SK-MEL-5 (cell line): ENCODE data around the gene KNSTRN. TPM values are rescaled to one million over a fixed set of nuclear protein-coding genes. Genes with fewer than 3 reads are reported as not detected.

ENCODE experiments used
- DNase-seq: peaks from one replicate; pipeline ENCODE4 v3.0.0-alpha.2; 2016; ENCODE audit warnings: low read depth, low spot score
- in situ Hi-C: cut with HindIII; loops from 2 replicates; pipeline ENCODE4 v1.10.0; 2016; ENCODE audit warnings: low sequenced_read_pairs, high pct_unique_total_duplicates, low pct_unique_long_range_greater_than_20kb
- total RNA-seq: library from RNA; depleted of rRNA; stranded (reverse); fragments of >200 nt; shearing (Covaris generic); gene quantifications from 2 replicates; pipeline ENCODE4 v1.2.3, GENCODE V29; 2014

KNSTRN gene
- total RNA-seq, 1 experiment from 2014 or later, result 41.8 TPM

- in situ Hi-C loops, result no loop called here
- no peak for DNase-seq
Observed at GRCh38 chr15:40344217-40344616, 38.3 kb upstream of the KNSTRN start.

- in situ Hi-C loops, result no loop called here
- DNase-seq, result peak; percentile 67
Observed at GRCh38 chr15:40344631-40345120, 37.8 kb upstream of the KNSTRN start.

DNA sequence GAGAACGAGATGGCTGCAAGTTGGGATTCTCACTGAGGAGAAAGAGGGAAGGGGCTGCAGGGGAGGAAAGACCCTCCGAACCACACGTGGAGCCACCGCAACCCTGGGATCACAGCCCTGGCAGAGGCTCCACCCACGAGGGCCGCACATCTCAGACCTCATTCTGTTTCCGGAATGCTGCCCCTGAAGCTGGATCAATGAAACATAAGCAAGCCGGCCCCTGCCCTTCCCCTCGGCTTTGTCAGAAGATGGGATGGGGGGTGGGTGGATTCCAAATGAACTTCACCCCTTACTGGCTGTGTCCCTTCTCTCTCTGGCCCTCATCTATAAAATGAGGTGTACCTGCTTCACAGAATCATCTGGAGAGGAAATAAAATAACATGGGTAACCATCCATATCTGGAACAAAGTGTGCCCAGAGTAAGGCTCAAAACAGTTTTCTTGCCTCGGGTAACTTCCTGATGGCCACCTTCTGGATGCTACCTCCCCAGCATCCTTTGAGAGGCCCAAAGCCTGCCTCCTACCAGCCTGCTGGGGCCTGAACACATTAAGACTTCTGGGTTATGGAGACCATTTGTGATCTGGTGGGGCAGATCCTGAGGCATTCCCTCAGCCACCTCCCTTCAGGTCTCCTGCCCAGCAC, 37.2 kb upstream of the KNSTRN start:
- in situ Hi-C loops, result no loop called here
- DNase-seq, result no peak

- in situ Hi-C loops, result no loop called here
- no peak for DNase-seq
Observed at GRCh38 chr15:40345867-40346578, 36.5 kb upstream of the KNSTRN start.

DNA sequence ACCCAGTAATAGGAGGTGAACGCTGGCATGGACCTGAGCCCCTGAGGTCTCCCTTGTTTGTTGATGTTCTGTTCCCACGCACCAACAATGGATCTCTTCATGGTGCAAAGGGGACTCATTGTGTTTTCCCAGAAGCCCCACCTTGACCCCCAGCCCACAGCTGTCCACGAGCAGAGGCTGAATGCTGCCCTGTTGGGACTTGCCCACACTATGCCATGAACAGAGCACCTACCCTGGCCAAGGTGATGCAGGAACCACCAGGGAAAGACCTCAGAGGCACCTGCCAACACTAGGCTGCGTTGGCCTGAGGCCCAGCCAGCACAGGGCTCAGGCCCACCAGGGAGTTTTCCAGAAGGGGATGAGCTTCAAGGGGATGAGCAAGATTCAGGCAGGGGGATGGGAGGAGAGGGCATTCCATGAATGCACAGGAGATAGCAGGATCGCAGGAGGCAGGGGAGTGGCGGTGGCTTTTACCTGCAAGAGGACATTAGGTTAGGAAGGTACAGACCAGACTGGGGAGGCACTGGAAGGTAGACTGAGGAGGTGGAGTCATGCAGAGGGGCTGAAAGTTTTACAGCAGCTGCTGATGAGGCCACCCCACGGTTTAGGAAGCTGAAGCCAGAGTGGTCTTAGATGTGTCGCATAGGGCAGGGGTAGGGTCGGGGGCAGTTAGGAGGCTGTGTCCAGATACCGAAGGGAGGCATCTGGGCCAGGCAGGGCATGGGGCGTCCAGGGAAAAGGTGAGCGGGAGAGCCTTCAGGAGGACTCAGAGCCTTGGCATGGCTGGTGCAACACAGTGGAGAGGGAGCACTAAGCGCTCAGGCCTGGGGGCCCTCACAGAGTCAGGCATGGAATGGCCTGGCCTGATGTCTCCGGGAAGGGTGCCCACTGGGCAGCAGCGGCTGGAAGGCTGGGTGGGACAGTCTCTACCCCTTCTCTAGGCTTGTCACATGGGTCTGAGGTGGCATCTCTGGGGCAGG, 35.7 kb upstream of the KNSTRN start:
- in situ Hi-C loops, result no loop called here
- no peak for DNase-seq

GRCh38 chr15:40347559-40348473, 34.7 kb upstream of the KNSTRN start:
- in situ Hi-C loops, result no loop called here
- DNase-seq, result no peak

GRCh38 chr15:40348474-40348870, 34.0 kb upstream of the KNSTRN start:
- in situ Hi-C loops, result no loop called here

GRCh38 chr15:40349163-40349562, 33.4 kb upstream of the KNSTRN start:
- in situ Hi-C loops, result no loop called here
- DNase-seq, result no peak

More at GRCh38 chr15:40348474-40348870, 34.0 kb upstream of the KNSTRN start:
- no peak for DNase-seq

DNA sequence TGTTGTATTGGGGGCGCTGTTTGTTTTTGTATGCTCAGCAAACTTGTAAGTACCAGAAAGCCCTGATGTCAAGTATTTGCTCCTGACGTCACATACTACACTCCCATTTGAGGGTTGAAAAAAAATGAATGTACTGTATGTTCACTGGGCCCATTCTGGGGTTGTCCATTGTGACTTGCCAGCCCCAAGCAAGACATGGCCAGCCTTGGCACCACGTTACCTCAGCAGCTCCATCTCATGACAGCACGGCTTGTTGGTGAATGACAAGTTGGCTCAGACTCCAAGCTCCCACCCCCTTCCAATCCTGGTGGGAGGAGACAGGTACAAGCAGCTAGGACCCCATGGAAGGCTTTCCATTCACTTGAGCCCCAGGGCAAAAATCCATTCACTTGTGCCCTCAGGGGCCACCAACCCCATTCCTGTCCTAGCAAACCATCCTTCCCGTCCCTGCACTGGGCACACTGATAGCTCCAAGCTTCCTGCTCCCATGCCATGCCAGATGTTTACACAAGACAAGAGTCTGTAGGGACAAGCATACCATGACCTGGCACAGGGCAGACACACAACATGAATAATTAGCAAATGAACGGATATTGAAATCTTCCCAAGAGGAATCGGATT, 30.1 kb upstream of the KNSTRN start:
- in situ Hi-C loops, result no loop called here
- no peak for DNase-seq

- in situ Hi-C loops, result no loop called here
- DNase-seq, result no peak
Observed at GRCh38 chr15:40353697-40354096, 28.8 kb upstream of the KNSTRN start.

DNA sequence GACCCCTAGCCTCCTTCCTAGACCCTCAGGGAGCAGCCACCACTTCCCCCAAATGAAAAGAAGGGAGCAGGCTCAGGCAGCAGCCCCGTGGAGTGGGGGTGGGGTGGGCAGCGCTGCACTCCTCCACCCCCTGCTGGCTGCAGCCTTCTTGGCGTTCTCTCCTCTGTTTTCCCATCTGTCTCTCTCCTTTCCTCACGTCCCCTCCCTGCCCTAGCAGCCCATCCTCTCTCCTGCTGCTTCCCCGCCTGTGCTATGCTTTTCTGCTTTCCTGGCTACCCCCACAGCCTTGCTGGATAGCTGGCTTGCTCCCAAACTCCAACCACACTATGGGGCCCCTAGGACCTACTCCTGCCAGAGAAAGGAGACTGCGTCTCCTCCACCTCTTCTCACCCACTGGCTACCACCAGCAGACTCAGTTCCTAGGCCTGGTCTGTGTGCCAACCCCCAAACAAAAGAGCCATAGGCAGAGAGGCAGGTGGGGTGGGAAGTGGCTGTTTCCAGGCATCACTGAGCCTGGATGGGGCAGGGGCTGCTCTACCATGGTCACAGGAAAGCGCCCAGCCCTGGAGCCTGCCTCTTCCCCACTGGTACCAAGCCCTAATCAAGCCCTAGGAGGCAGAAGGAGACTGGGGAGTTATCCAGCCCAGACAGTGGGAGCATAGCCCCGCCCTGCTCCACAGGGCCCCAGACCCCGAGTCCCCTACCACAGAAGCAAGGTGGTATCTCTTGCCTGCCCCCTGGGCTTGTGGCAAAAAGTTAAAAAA, 27.9 kb upstream of the KNSTRN start:
- peak; percentile 51 for DNase-seq
- in situ Hi-C loops, result no loop called here

DNA sequence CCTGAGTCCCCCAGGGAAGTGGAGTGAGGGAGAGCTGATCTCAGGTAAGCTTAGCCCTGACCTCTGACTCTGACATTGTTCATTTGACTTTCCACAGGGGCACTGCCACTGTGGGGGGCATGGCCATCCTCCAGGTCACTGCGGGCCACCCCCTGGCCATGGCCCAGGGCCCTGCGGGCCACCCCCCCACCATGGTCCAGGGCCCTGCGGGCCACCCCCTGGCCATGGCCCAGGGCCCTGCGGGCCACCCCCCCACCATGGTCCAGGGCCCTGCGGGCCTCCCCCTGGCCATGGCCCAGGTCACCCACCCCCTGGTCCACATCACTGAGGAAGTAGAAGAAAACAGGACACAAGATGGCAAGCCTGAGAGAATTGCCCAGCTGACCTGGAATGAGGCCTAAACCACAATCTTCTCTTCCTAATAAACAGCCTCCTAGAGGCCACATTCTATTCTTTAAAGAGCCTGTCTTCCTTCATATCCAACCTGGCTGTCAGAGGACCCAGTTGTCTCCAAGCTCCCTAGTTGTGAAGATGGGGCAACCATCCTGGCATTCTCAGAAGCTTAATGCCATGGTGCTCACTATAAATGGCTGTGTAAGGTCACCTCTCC, 26.4 kb upstream of the KNSTRN start:
- in situ Hi-C loops, result no loop called here
- DNase-seq, result no peak

GRCh38 chr15:40357246-40357645, 25.3 kb upstream of the KNSTRN start:
- in situ Hi-C loops, result no loop called here
- DNase-seq, result no peak

DNA sequence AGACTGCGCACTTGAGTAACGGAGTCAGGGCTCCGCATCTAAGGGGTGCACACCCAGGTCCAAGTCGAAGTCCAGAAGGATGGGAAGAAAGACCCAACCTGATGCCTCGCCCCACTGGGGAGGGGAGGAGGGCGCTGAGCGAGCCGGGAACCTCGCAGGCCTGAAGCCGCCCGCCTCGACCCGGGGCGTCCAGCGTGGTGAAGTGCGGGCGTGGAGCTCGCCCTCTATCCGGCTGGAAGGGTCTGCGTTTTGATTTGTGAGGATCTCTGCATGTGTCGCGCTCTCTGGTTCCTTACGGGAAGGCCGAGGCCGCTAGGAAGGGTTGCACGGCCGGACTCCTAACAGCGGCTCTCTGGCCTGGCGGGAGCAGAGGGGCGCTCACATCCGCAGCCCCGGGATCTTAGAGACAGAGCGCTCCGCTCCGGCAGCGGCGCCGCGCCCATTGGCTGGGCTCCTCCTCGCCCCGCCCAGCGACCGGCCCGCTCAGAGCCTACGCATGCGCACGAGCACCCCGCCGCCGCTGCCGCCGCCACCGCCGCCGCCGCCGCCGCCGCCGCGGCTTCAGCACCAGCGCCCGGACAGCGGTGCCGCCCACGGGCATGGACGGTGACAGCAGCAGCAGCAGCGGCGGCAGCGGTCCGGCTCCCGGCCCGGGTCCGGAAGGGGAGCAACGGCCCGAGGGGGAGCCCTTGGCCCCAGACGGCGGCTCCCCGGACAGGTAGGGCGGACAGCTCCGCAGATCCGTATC, 24.6 kb upstream of the KNSTRN start, which contains the start of gene DISP2:
TSS of gene DISP2 (plus strand) at position 497 of the 748 bp plus-strand sequence. CDS start at position 600, 103 bp downstream.
- peak; percentile 78 for DNase-seq
- in situ Hi-C loops, result no loop called here
